Activated T-cell treated with anti-CD3 and anti-CD28 coated beads, Interleukin-2, amount 50 U/mL, for 1 hour (primary cell): ENCODE measurements around the gene NTN4.
"Not testable (repeated sequence)": the region's sequence is repeated elsewhere in the genome, so short reads cannot be mapped to it uniquely, and the experiment has no call there.

Source experiments
- DNase-seq: peaks from one replicate; pipeline ENCODE4 v3.0.0-alpha.2; 2020

Gene NTN4

GRCh38 chr12:95703986-95704385, 86.6 kb downstream of the NTN4 start:
- no peak for DNase-seq

GRCh38 chr12:95701722-95702418, 88.7 kb downstream of the NTN4 start:
- DNase-seq = no peak

- no peak for DNase-seq
These were observed 89.3 kb downstream of the NTN4 start for GRCh38 chr12:95701275-95701674.

GRCh38 chr12:95700316-95700785, 90.2 kb downstream of the NTN4 start:
- DNase-seq = no peak

- no peak for DNase-seq
These were observed 91.0 kb downstream of the NTN4 start for GRCh38 chr12:95699579-95699978.

- no peak for DNase-seq
These were observed 96.4 kb downstream of the NTN4 start for GRCh38 chr12:95694136-95694535.

GRCh38 chr12:95693689-95694088, 96.9 kb downstream of the NTN4 start:
- no peak for DNase-seq

- no peak for DNase-seq
These were observed 99.5 kb downstream of the NTN4 start for GRCh38 chr12:95690861-95691635.

- no peak for DNase-seq
These were observed 102.6 kb downstream of the NTN4 start for GRCh38 chr12:95687937-95688336.

GRCh38 chr12:95683418-95683817, 107.1 kb downstream of the NTN4 start:
- no peak for DNase-seq

- no peak for DNase-seq
These were observed 109.3 kb downstream of the NTN4 start for GRCh38 chr12:95681210-95681765.

- DNase-seq = no peak
These were observed 111.9 kb downstream of the NTN4 start for GRCh38 chr12:95678684-95679083.

- not testable (repeated sequence) for DNase-seq
These were observed 112.8 kb downstream of the NTN4 start for GRCh38 chr12:95677782-95678181.

- no peak for DNase-seq
These were observed 115.9 kb downstream of the NTN4 start for GRCh38 chr12:95674631-95675030.

- DNase-seq = no peak
These were observed 116.4 kb downstream of the NTN4 start for GRCh38 chr12:95674163-95674562.

GRCh38 chr12:95673576-95673975, 117.0 kb downstream of the NTN4 start:
- DNase-seq = no peak

GRCh38 chr12:95672166-95672565, 118.4 kb downstream of the NTN4 start:
- no peak for DNase-seq

GRCh38 chr12:95671265-95671664, 119.3 kb downstream of the NTN4 start:
- no peak for DNase-seq

- DNase-seq = no peak
These were observed 127.0 kb downstream of the NTN4 start for GRCh38 chr12:95663525-95663924.

GRCh38 chr12:95661360-95661759, 129.2 kb downstream of the NTN4 start:
- no peak for DNase-seq

- DNase-seq = no peak
These were observed 132.2 kb downstream of the NTN4 start for GRCh38 chr12:95658386-95658785.

GRCh38 chr12:95654665-95655064, 135.9 kb downstream of the NTN4 start:
- DNase-seq = not testable (repeated sequence)

GRCh38 chr12:95653771-95654546, 136.6 kb downstream of the NTN4 start:
- no peak for DNase-seq
